Ovary (tissue), 3 donors: Measurements from ENCODE around the gene LRRC8A.

ENCODE experiments used
- POLR2A ChIP-seq: fragments of 450-650 bp; IDR thresholded peaks from one replicate; pipeline ENCODE4 v1.6.1; 2017; ENCODE audit warnings: antibody characterized with exemption, mild to moderate bottlenecking, moderate library complexity
- TF ChIP-seq, protein P1 (sequence below), 3 donors: fragments of 450-650 bp in 2 of 3; fragments of 200-600 bp in 1 of 3; IDR thresholded peaks; one replicate each; pipeline versions ENCODE4 v1.5.1 to v1.8.0; 2016 to 2022; ENCODE audit warnings: antibody characterized with exemption in 3 of 3, mild to moderate bottlenecking in 1 of 3
- donor health status: DM: no; HTN: no; CAD: no.

DNA sequence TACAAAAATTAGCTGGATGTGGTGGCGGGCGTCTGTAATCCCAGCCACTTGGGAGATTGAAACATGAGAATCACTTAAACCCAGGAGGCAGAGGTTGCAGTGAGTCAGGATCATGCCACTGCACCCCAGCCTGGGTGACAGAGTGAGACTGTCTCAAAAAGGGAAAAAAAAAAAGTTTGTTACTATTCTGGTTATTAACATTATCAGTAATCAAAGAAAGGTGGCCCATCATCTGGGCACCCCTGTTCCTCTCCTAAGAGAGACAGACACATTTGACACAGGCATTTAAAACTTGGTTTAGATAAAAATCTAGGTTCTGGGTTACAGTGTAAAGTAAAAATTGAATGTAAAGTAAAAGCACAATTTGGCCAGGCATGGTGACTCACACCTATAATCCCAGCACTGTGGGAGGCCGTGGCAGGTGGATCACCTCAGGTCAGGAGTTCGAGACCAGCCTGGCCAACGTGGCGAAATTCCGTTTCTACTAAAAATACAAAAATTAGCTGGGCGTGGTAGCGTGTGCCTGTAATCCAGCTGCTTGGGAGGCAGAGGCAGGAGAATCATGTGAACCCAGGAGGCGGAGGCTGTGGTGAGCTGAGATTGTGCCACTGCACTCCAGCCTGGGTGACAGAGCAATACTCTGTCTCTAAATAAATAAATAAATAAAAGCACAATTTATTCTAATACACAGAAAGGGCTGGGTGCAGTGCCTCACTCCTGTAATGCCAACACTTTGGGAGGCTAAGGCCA is 22.1 kb downstream of the LRRC8A start:
- TF ChIP-seq, protein P1, sequence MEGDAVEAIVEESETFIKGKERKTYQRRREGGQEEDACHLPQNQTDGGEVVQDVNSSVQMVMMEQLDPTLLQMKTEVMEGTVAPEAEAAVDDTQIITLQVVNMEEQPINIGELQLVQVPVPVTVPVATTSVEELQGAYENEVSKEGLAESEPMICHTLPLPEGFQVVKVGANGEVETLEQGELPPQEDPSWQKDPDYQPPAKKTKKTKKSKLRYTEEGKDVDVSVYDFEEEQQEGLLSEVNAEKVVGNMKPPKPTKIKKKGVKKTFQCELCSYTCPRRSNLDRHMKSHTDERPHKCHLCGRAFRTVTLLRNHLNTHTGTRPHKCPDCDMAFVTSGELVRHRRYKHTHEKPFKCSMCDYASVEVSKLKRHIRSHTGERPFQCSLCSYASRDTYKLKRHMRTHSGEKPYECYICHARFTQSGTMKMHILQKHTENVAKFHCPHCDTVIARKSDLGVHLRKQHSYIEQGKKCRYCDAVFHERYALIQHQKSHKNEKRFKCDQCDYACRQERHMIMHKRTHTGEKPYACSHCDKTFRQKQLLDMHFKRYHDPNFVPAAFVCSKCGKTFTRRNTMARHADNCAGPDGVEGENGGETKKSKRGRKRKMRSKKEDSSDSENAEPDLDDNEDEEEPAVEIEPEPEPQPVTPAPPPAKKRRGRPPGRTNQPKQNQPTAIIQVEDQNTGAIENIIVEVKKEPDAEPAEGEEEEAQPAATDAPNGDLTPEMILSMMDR (IDR thresholded peaks at IDR 0.05), result no peak
- TF ChIP-seq POLR2A, result no peak
